Transverse colon (tissue), 3 donors: Measurements from ENCODE around the gene CCDC136.

ENCODE experiments used
- POLR2A ChIP-seq: fragments of 450-650 bp; IDR thresholded peaks from one replicate; pipeline ENCODE4 v1.6.1; 2016; ENCODE audit warnings: antibody characterized with exemption, mild to moderate bottlenecking, moderate library complexity
- TF ChIP-seq, protein P1 (sequence below), 5 experiments: fragments of 200-600 bp in 3 of 5; fragments of 450-650 bp in 2 of 5; sonication (generic) in 3 of 5; IDR thresholded peaks; 1 replicate in 2 of 5; 2 replicates in 3 of 5; pipeline ENCODE4 v1.5.1; 2016 to 2017; ENCODE audit warnings: antibody characterized with exemption in 5 of 5, inconsistent platforms in 3 of 5, mild to moderate bottlenecking in 2 of 5, moderate library complexity in 1 of 5

DNA sequence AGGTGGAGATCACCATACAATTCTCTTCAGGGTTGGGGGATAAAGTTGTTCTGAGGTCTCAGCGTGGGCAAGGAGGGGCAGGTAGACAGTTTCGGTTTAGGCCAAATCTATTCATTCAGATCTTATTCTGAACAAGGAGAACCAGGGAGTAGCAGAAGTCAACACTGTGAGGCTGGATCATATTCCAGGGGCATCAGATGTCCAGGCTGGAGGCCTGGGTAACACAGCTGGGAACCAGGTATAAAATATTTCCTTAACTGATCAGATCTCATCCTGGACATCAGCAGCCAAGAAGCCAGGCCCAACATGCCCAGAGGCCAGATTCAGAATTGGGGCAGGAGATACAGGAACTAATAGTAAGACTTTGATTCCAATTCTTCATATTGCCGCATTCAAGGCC lies 19.2 kb downstream of the CCDC136 start:
- TF ChIP-seq, protein P1, sequence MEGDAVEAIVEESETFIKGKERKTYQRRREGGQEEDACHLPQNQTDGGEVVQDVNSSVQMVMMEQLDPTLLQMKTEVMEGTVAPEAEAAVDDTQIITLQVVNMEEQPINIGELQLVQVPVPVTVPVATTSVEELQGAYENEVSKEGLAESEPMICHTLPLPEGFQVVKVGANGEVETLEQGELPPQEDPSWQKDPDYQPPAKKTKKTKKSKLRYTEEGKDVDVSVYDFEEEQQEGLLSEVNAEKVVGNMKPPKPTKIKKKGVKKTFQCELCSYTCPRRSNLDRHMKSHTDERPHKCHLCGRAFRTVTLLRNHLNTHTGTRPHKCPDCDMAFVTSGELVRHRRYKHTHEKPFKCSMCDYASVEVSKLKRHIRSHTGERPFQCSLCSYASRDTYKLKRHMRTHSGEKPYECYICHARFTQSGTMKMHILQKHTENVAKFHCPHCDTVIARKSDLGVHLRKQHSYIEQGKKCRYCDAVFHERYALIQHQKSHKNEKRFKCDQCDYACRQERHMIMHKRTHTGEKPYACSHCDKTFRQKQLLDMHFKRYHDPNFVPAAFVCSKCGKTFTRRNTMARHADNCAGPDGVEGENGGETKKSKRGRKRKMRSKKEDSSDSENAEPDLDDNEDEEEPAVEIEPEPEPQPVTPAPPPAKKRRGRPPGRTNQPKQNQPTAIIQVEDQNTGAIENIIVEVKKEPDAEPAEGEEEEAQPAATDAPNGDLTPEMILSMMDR (IDR thresholded peaks at IDR 0.05): no peak
- no peak for TF ChIP-seq POLR2A
